KMS-11 (cell line): ENCODE results near the gene VAC14.

Experiments used
- H2AFZ ChIP-seq: fragments of 200-600 bp; sonication (generic); 2 replicates; pipeline ENCODE4 v1.6.1; 2016; ENCODE audit warnings: antibody characterized with exemption, mixed run types, low read depth
- H3K27ac ChIP-seq: fragments of 200-600 bp; sonication (generic); 2 replicates; pipeline ENCODE4 v1.6.1; 2016; ENCODE audit warnings: mild to moderate bottlenecking, mixed run types
- H3K27me3 ChIP-seq: fragments of 200-600 bp; sonication (generic); 2 replicates; pipeline ENCODE4 v1.6.1; 2017; ENCODE audit warnings: mild to moderate bottlenecking, low read depth, mixed run types, moderate library complexity; ENCODE audit not compliant: insufficient read depth
- H3K36me3 ChIP-seq: fragments of 200-600 bp; sonication (generic); 2 replicates; pipeline ENCODE4 v1.6.1; 2017; ENCODE audit warnings: mild to moderate bottlenecking, mixed run types; ENCODE audit not compliant: insufficient read depth
- H3K4me1 ChIP-seq: fragments of 200-600 bp; sonication (generic); 2 replicates; pipeline ENCODE4 v1.6.1; 2016; ENCODE audit warnings: mild to moderate bottlenecking, low read depth, mixed run types; ENCODE audit not compliant: poor library complexity, severe bottlenecking
- H3K4me2 ChIP-seq: fragments of 200-600 bp; sonication (generic); 2 replicates; pipeline ENCODE4 v1.7.0; 2016; ENCODE audit warnings: mild to moderate bottlenecking, mixed run types
- H3K4me3 ChIP-seq: fragments of 200-600 bp; sonication (generic); IDR thresholded peaks from 2 replicates; pipeline ENCODE4 v1.6.1; 2017; ENCODE audit warnings: low read depth, low read length, mixed read lengths; ENCODE audit not compliant: insufficient read depth
- H3K79me2 ChIP-seq: fragments of 200-600 bp; sonication (generic); 2 replicates; pipeline ENCODE4 v1.6.1; 2016; ENCODE audit warnings: low read depth, mixed run types; ENCODE audit not compliant: insufficient read depth
- H3K9ac ChIP-seq: fragments of 200-600 bp; sonication (generic); 2 replicates; pipeline ENCODE4 v1.6.1; 2016; ENCODE audit warnings: mild to moderate bottlenecking, mixed run types
- H4K20me1 ChIP-seq: fragments of 200-600 bp; sonication (generic); 2 replicates; pipeline ENCODE4 v1.6.1; 2016; ENCODE audit warnings: mild to moderate bottlenecking, mixed run types; ENCODE audit not compliant: insufficient read depth
- CTCF ChIP-seq: fragments of 200-600 bp; sonication (generic); conservative IDR thresholded peaks from 2 replicates; pipeline ENCODE4 v1.6.1; 2017; ENCODE audit warnings: low read depth, mild to moderate bottlenecking, antibody characterized with exemption, low read length, moderate library complexity, mixed read lengths

Gene VAC14

GRCh38 chr16:70715860-70716357, 85.0 kb downstream of the VAC14 start:
- Histone ChIP-seq H3K4me1 (no peaks in the 10 kb centered on the region), H3K36me3 (no peaks in the 10 kb centered on the region), H4K20me1 (no peaks in the 10 kb centered on the region), H3K27ac (no peak overlapping the region), H3K27me3 (no peaks in the 10 kb centered on the region), H3K9ac (no peak overlapping the region), H2AFZ (no peak overlapping the region), H3K4me2 (no peak overlapping the region), H3K4me3 (no peak overlapping the region), H3K79me2 (no peaks in the 10 kb centered on the region)
- no peak for TF ChIP-seq CTCF

- no peak overlapping the region for H3K4me3 ChIP-seq
- H4K20me1 ChIP-seq = no peaks in the 10 kb centered on the region
- no peaks in the 10 kb centered on the region for H3K79me2 ChIP-seq
- no peak overlapping the region for H2AFZ ChIP-seq
- H3K27me3 ChIP-seq = no peaks in the 10 kb centered on the region
- H3K27ac ChIP-seq = no peak overlapping the region
- no peak overlapping the region for H3K4me2 ChIP-seq
- no peaks in the 10 kb centered on the region for H3K36me3 ChIP-seq
- TF ChIP-seq CTCF = no peak
- no peak overlapping the region for H3K9ac ChIP-seq
- H3K4me1 ChIP-seq = no peaks in the 10 kb centered on the region
Observed at GRCh38 chr16:70715055-70715858, 85.7 kb downstream of the VAC14 start.

GRCh38 chr16:70714581-70715054, 86.3 kb downstream of the VAC14 start:
- no peak overlapping the region for H3K4me2 ChIP-seq

GRCh38 chr16:70713824-70714223, 87.1 kb downstream of the VAC14 start:
- H2AFZ ChIP-seq = no peak overlapping the region
- no peak overlapping the region for H3K4me2 ChIP-seq
- H3K36me3 ChIP-seq = no peaks in the 10 kb centered on the region
- H4K20me1 ChIP-seq = no peaks in the 10 kb centered on the region
- H3K79me2 ChIP-seq = no peaks in the 10 kb centered on the region
- no peak overlapping the region for H3K9ac ChIP-seq
- no peak overlapping the region for H3K4me3 ChIP-seq
- no peaks in the 10 kb centered on the region for H3K4me1 ChIP-seq
- H3K27ac ChIP-seq = no peak overlapping the region
- TF ChIP-seq CTCF = no peak
- no peaks in the 10 kb centered on the region for H3K27me3 ChIP-seq

More at GRCh38 chr16:70714581-70715054, 86.3 kb downstream of the VAC14 start:
- H2AFZ ChIP-seq = no peak overlapping the region
- no peak overlapping the region for H3K9ac ChIP-seq
- H4K20me1 ChIP-seq = no peaks in the 10 kb centered on the region
- no peak for TF ChIP-seq CTCF
- H3K4me1 ChIP-seq = no peaks in the 10 kb centered on the region
- H3K27me3 ChIP-seq = no peaks in the 10 kb centered on the region
- no peaks in the 10 kb centered on the region for H3K36me3 ChIP-seq
- H3K27ac ChIP-seq = no peak overlapping the region
- no peaks in the 10 kb centered on the region for H3K79me2 ChIP-seq
- no peak overlapping the region for H3K4me3 ChIP-seq
